ES-I3 (cell line): Measurements from ENCODE around the gene PAPSS2.

Source experiments
- H3K36me3 ChIP-seq: 2 replicates; pipeline ENCODE4 v1.6.1; 2013; ENCODE audit warnings: mild to moderate bottlenecking, low read length, control low read depth, moderate library complexity; ENCODE audit not compliant: insufficient read depth
- H3K4me1 ChIP-seq: 2 replicates; pipeline ENCODE4 v1.6.1; 2013; ENCODE audit warnings: mild to moderate bottlenecking, control low read depth, low read length; ENCODE audit not compliant: insufficient read depth
- H3K9ac ChIP-seq: 2 replicates; pipeline ENCODE4 v1.6.1; 2013; ENCODE audit warnings: low read depth, mild to moderate bottlenecking, low read length, moderate library complexity
- H3K9me3 ChIP-seq: 2 replicates; pipeline ENCODE4 v1.6.1; 2013; ENCODE audit warnings: mild to moderate bottlenecking, low read length, moderate library complexity; ENCODE audit not compliant: control insufficient read depth, insufficient read depth

Gene PAPSS2

DNA sequence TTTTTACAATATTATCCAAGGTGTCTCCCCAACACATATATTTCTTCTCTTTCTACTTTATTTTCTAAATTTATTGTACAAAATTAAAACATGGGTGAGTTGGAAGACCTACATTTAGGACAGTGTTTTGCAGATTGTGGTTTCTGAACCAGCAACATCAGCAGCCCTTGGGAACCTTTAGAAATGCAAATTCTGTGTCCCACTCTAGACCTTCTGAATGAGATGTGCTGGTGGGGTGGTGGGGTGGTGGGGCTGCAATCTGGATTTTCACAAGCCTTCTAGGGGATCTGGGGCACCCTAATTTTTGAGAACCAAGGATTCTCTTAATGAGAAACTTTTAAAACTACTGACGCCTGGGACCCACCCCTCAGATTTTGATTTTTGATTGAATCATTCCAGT is 7.4 kb upstream of the PAPSS2 start:
- no peaks in the 10 kb centered on the region for H3K9me3 ChIP-seq
- no peak overlapping the region for H3K9ac ChIP-seq
- peaks cover 20% of the 10 kb centered on the region for H3K4me1 ChIP-seq
- H3K36me3 ChIP-seq: no peaks in the 10 kb centered on the region

DNA sequence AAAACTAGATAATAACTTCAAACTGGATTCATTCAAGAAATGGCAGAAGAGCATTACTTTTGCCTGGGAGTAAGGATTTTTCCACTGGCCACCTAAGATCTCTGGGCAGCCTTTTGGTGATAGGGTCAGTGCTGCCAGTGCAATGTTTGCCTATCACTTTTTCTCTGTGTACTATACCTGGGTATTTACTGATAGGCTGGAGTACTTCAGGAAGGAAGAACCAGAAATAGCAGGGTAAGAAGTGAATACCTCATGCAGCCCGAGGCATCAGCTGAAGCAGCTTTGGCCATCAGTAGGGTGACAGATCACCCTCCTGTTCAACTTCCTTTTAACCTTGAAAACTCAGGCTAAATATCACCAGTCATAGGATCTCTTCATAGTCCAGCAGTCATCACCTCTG is 5.5 kb upstream of the PAPSS2 start:
- Histone ChIP-seq H3K36me3 (no peaks in the 10 kb centered on the region), H3K9ac (no peak overlapping the region), H3K9me3 (no peaks in the 10 kb centered on the region), H3K4me1 (peaks cover 29% of the 10 kb centered on the region)

DNA sequence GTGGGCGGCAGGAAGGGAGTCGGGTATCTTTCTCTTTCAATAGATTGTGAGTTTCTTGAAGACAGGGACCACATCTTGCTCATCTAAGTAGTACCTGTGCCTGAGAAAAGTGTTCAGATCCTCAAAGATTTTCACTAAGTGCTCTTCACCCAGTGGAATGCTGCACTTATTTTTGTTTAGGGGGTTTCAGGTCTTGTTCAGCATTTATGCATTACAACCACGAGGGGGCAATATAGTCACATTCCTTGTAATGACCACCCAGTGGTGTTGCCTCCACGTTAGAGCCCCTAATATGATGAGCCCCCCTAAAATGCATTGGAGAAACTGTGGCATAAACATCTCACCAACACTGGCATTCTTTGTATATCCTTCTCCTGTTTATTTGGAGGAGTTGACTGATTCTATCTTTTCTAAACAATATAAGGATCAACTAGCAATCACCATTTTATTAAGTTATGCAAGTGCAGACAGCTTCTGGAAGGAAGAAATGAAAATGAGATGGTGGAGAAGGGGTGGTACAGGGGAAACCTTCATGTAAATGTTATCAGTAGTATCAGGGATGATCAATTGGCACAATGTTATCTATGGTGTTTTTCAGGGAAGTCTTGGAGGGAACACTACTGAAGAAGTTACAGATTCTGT is 3.1 kb upstream of the PAPSS2 start:
- H3K9me3 ChIP-seq: no peaks in the 10 kb centered on the region
- H3K9ac ChIP-seq: no peak overlapping the region
- peaks cover 23% of the 10 kb centered on the region for H3K4me1 ChIP-seq
- H3K36me3 ChIP-seq: no peaks in the 10 kb centered on the region

GRCh38 chr10:87657371-87657770 is 2.3 kb upstream of the PAPSS2 start:
- H3K36me3 ChIP-seq: no peaks in the 10 kb centered on the region
- H3K9me3 ChIP-seq: no peaks in the 10 kb centered on the region
- H3K4me1 ChIP-seq: peaks cover 25% of the 10 kb centered on the region
- H3K9ac ChIP-seq: no peak overlapping the region

GRCh38 chr10:87658321-87658795 is 1.3 kb upstream of the PAPSS2 start:
- no peaks in the 10 kb centered on the region for H3K36me3 ChIP-seq
- H3K9me3 ChIP-seq: no peaks in the 10 kb centered on the region
- no peak overlapping the region for H3K9ac ChIP-seq
- H3K4me1 ChIP-seq: peaks cover 28% of the 10 kb centered on the region

DNA sequence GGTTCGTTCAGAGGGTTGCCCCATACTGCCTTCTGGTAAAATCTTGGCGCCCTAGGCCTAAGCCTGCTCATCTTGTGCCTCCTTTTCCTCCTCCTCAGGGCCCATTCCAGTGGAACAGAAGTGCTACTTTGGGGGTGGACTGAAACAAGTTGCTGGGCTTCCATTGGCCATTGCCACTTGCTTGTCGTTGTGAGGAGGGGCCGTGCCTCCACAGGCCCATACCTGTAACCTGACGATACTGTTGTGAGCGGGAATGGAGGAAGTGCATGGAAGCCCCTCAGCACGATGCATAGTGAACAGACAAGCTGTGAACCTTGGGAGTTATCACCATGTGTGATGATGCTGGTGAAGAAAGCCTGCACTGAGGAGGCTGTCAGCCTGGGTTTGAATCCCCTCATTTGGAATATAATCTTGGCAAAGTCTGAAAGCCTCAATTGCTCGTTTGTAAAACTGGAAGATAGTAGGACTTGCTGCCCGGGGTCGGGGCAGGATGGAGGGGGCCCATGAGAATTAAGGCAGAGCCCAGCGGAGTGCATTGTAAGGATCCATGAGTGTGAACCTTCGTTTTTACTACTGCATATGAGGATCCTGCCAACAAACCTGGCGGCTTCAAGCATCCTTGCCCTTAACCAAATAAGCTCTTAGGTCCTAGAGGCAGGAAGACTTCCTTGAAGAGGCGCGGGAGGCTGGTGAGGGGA is 671 bp upstream of the PAPSS2 start:
- H3K4me1 ChIP-seq: peaks cover 28% of the 10 kb centered on the region
- H3K9ac ChIP-seq: peak overlapping the region; percentile 91
- H3K36me3 ChIP-seq: no peaks in the 10 kb centered on the region
- H3K9me3 ChIP-seq: no peaks in the 10 kb centered on the region

- Histone ChIP-seq H3K9ac (peak overlapping the region; percentile 91), H3K9me3 (no peaks in the 10 kb centered on the region), H3K4me1 (peaks cover 28% of the 10 kb centered on the region), H3K36me3 (no peaks in the 10 kb centered on the region)
Observed at GRCh38 chr10:87660484-87661133, 931 bp downstream of the PAPSS2 start.

DNA sequence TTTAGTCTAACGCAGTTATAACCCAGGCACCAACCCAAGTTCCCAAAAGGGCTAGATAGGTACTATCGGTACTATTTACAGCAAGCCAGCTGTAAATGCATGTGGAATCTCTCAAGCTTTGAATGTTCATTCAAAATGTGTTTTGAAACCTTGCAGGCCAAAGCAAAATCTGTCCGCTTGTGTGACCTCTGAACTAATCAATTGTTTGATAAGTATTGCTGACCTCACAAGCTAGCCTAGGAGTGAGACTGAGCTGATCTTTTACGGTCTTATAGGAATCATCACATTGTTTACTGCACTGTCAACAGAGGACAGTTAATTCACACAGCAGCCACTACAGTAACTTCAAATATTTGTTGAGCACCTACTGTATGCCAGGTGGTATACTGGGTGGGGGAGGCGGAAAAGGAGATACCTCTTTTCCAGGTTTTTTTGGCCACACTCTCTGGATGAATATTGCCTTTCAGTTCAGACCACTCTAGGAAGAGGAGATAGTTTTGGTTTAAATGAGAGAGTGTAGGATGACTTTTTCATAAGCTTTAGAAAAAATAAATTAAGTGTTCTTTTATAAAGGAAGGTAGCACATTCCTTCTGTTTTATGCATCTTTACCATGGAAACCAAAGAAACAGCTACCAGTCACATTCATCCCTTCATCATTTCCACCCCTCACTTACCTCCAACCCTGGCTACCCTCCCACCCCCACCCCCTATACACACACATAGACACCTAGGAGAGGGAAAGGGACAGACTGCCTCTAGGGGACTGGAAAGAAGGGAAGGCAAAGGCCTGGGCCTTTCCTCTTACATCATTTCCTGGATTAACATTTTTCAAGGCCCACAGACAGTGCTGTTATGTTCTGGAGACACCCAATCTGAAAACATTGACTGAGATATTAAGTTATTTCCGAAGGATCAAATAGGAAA is 2.4 kb downstream of the PAPSS2 start:
- no peak overlapping the region for H3K9ac ChIP-seq
- peaks cover 24% of the 10 kb centered on the region for H3K4me1 ChIP-seq
- H3K9me3 ChIP-seq: no peaks in the 10 kb centered on the region
- H3K36me3 ChIP-seq: no peaks in the 10 kb centered on the region

GRCh38 chr10:87664276-87664701 is 4.6 kb downstream of the PAPSS2 start:
- Histone ChIP-seq H3K9me3 (no peaks in the 10 kb centered on the region), H3K4me1 (peaks cover 14% of the 10 kb centered on the region), H3K9ac (no peak overlapping the region), H3K36me3 (no peaks in the 10 kb centered on the region)

DNA sequence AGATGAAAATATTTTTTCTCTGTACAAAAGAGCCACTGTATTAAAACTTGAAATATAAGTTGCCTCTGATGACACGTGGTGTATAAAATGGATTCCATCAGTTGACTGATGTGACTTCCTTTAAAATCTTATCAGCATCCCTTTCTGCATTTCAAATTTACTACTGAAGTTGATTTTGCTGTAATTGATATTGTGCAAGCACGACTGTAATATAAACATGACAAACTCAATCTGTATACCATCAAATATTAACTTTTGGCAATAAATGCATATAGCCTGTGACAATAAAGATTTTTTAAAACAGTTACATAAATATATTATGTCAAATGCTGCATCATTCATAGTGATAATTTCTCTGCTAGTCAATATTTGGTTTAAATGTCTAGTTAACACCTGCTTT is 7.8 kb downstream of the PAPSS2 start:
- H3K36me3 ChIP-seq: no peaks in the 10 kb centered on the region
- H3K9ac ChIP-seq: no peak overlapping the region
- 0 out of 2 replicates have a peak, but pooled peaks cover 3% of the 10 kb centered on the region for H3K4me1 ChIP-seq
- H3K9me3 ChIP-seq: no peaks in the 10 kb centered on the region

DNA sequence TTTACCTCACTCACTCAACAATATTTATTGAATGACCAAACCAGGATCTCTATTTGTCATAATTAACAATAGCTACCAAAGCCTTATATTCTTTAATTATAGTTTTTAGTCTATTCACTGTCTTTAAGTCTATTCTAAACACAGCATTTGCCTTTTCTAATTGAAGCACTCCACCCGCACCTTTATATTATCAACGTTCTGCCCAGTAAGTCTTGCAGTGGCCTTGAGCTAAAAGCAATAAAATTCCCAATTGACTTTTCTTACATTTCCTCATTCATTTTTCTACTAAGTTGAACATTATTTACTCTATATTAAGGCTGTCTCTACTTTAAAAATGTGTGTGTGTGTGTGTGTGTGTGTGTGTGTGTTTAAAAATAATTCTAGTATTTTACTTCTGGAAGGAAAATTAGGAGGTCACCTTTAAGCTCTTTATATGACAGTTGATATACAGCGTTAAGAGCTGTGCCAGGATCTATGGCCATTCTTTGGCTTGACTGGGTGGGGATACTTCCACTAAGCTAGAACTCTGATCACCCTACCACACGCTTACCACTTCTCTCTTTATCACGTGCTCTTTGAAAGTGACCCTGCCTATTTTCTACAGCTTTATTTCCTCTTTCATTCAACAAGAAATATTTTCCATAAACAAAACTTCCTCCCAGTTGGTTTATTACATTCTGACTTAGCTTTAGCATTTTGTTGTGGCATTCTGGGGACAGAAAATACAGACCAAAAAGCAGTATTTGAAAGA is 8.8 kb downstream of the PAPSS2 start:
- H3K36me3 ChIP-seq: no peaks in the 10 kb centered on the region

GRCh38 chr10:87669752-87670151 is 10.1 kb downstream of the PAPSS2 start:
- peaks cover 2% of the 10 kb centered on the region for H3K4me1 ChIP-seq
- H3K36me3 ChIP-seq: no peaks in the 10 kb centered on the region
- H3K9ac ChIP-seq: no peak overlapping the region
- H3K9me3 ChIP-seq: no peaks in the 10 kb centered on the region

More for the DNA sequence above, 8.8 kb downstream of the PAPSS2 start:
- Histone ChIP-seq H3K4me1 (no peaks in the 10 kb centered on the region), H3K9me3 (no peaks in the 10 kb centered on the region), H3K9ac (no peak overlapping the region)

DNA sequence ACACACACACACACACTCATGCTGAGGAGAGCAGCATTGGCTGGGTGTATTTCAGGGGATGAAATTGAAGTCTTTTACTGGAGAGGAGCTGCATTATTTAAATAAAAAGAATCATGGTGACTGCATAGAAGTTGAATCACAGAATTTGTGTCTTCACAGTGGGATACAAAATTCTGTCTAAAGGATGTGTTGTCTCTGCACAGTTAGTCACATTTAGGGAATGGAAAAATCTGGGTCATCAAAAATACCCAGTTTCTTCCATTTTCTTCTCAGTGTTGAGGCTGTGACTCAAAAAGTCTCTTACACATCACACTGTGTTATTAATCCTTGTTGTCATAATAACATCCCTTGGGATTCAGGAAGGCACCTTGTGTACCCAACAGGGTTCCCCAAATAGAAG is 10.9 kb downstream of the PAPSS2 start:
- Histone ChIP-seq H3K4me1 (peaks cover 9% of the 10 kb centered on the region), H3K9me3 (no peaks in the 10 kb centered on the region), H3K36me3 (no peaks in the 10 kb centered on the region), H3K9ac (no peak overlapping the region)
